Measurements from ENCODE around the gene EPHA10. TPM values are rescaled to one million over a fixed set of nuclear protein-coding genes. Genes with fewer than 3 reads are reported as not detected.
A peak's percentile ranks its signal among the peaks of the same experiment; 100 is the strongest.

Gene EPHA10
- polyA plus RNA-seq, 6 donors from 2014 or later = not detected

- DNase-seq = no peak
- Mint-ChIP-seq H3K27me3 (peaks cover 22 to 42% (median 42%) of the 10 kb centered on the region in 3 donors), H3K36me3 (no peaks in the 10 kb centered on the region), H3K4me3 (no peak overlapping the region), H3K9me3 (no peaks in the 10 kb centered on the region), H3K4me1 (no peaks in the 10 kb centered on the region), H3K27ac (no peak overlapping the region)
- ATAC-seq (ENCODE audit: low read depth in 2 of 2) = no peak
These were observed 41.4 kb downstream of the EPHA10 start for GRCh38 chr1:37723390-37724078.

GRCh38 chr1:37723072-37723389, 41.9 kb downstream of the EPHA10 start:
- DNase-seq (no peak), ATAC-seq (ENCODE audit: low read depth in 2 of 2) (no peak)
- no peak overlapping the region for H3K4me3 Mint-ChIP-seq
- no peak overlapping the region for H3K27ac Mint-ChIP-seq
- H3K36me3 Mint-ChIP-seq = no peaks in the 10 kb centered on the region
- H3K9me3 Mint-ChIP-seq = no peaks in the 10 kb centered on the region
- H3K4me1 Mint-ChIP-seq = no peaks in the 10 kb centered on the region
- peaks cover 20 to 37% (median 37%) of the 10 kb centered on the region in 3 donors for H3K27me3 Mint-ChIP-seq

GRCh38 chr1:37722181-37723071, 42.5 kb downstream of the EPHA10 start:
- ATAC-seq (ENCODE audit: low read depth in 2 of 2) = no peak
- no peak for DNase-seq
- Mint-ChIP-seq H3K4me3 (no peak overlapping the region), H3K27ac (no peak overlapping the region), H3K9me3 (no peaks in the 10 kb centered on the region), H3K27me3 (peaks cover 14 to 31% (median 31%) of the 10 kb centered on the region in 3 donors), H3K4me1 (no peaks in the 10 kb centered on the region), H3K36me3 (no peaks in the 10 kb centered on the region)

GRCh38 chr1:37721565-37721964, 43.4 kb downstream of the EPHA10 start:
- no peaks in the 10 kb centered on the region for H3K4me1 Mint-ChIP-seq
- H3K4me3 Mint-ChIP-seq = no peak overlapping the region
- DNase-seq (no peak), ATAC-seq (ENCODE audit: low read depth in 2 of 2) (no peak)
- peaks cover 12 to 30% (median 29%) of the 10 kb centered on the region in 3 donors for H3K27me3 Mint-ChIP-seq
- H3K36me3 Mint-ChIP-seq = no peaks in the 10 kb centered on the region
- no peaks in the 10 kb centered on the region for H3K9me3 Mint-ChIP-seq
- H3K27ac Mint-ChIP-seq = no peak overlapping the region

- no peaks in the 10 kb centered on the region for H3K4me1 Mint-ChIP-seq
- ATAC-seq (ENCODE audit: low read depth in 2 of 2) = no peak
- H3K4me3 Mint-ChIP-seq = no peak overlapping the region
- peaks cover 12 to 22% (median 20%) of the 10 kb centered on the region in 3 donors for H3K27me3 Mint-ChIP-seq
- no peak for DNase-seq
- no peaks in the 10 kb centered on the region for H3K9me3 Mint-ChIP-seq
- no peaks in the 10 kb centered on the region for H3K36me3 Mint-ChIP-seq
- no peak overlapping the region for H3K27ac Mint-ChIP-seq
These were observed 44.4 kb downstream of the EPHA10 start for GRCh38 chr1:37720231-37721130.

- Mint-ChIP-seq H3K36me3 (no peaks in the 10 kb centered on the region), H3K9me3 (no peaks in the 10 kb centered on the region), H3K27me3 (peaks cover 9 to 14% (median 12%) of the 10 kb centered on the region in 3 donors), H3K4me1 (no peaks in the 10 kb centered on the region), H3K4me3 (no peak overlapping the region), H3K27ac (no peak overlapping the region)
- ATAC-seq (ENCODE audit: low read depth in 2 of 2) (no peak), DNase-seq (no peak)
These were observed 45.2 kb downstream of the EPHA10 start for GRCh38 chr1:37719572-37720195.

GRCh38 chr1:37718901-37719571, 45.9 kb downstream of the EPHA10 start:
- Mint-ChIP-seq H3K4me1 (no peaks in the 10 kb centered on the region), H3K9me3 (no peaks in the 10 kb centered on the region), H3K27ac (no peak overlapping the region), H3K36me3 (no peaks in the 10 kb centered on the region), H3K27me3 (peaks cover 3 to 8% (median 6%) of the 10 kb centered on the region in 3 donors), H3K4me3 (no peak overlapping the region)
- ATAC-seq (ENCODE audit: low read depth in 2 of 2) (no peak), DNase-seq (no peak)

GRCh38 chr1:37718181-37718900, 46.6 kb downstream of the EPHA10 start:
- Mint-ChIP-seq H3K27me3 (peaks cover 0 to 4% (median 0%) of the 10 kb centered on the region in 3 donors), H3K36me3 (no peaks in the 10 kb centered on the region), H3K4me1 (no peaks in the 10 kb centered on the region), H3K4me3 (no peak overlapping the region), H3K9me3 (no peaks in the 10 kb centered on the region), H3K27ac (no peak overlapping the region)
- ATAC-seq (ENCODE audit: low read depth in 2 of 2) (no peak), DNase-seq (no peak)

- no peak for ATAC-seq (ENCODE audit: low read depth in 2 of 2)
- H3K27ac Mint-ChIP-seq = no peak overlapping the region
These were observed 47.3 kb downstream of the EPHA10 start for GRCh38 chr1:37717631-37718030.

GRCh38 chr1:37716321-37716720, 48.6 kb downstream of the EPHA10 start:
- H3K9me3 Mint-ChIP-seq = no peaks in the 10 kb centered on the region
- no peak for ATAC-seq (ENCODE audit: low read depth in 2 of 2)
- no peak for DNase-seq
- peak overlapping the region in 1 of 8 donors; percentile 64 for H3K4me3 Mint-ChIP-seq
- peaks cover 0 to 4% (median 0%) of the 10 kb centered on the region in 3 donors for H3K27me3 Mint-ChIP-seq
- no peak overlapping the region for H3K27ac Mint-ChIP-seq
- no peaks in the 10 kb centered on the region for H3K36me3 Mint-ChIP-seq
- H3K4me1 Mint-ChIP-seq = no peaks in the 10 kb centered on the region

More at GRCh38 chr1:37717631-37718030, 47.3 kb downstream of the EPHA10 start:
- Mint-ChIP-seq H3K4me3 (no peak overlapping the region), H3K27me3 (peaks cover 0 to 4% (median 0%) of the 10 kb centered on the region in 3 donors), H3K36me3 (no peaks in the 10 kb centered on the region), H3K4me1 (no peaks in the 10 kb centered on the region), H3K9me3 (no peaks in the 10 kb centered on the region)
- DNase-seq = no peak

- Mint-ChIP-seq H3K27ac (no peak overlapping the region), H3K9me3 (no peaks in the 10 kb centered on the region), H3K4me1 (no peaks in the 10 kb centered on the region), H3K27me3 (peaks cover 0 to 4% (median 0%) of the 10 kb centered on the region in 3 donors), H3K4me3 (no peak overlapping the region), H3K36me3 (no peaks in the 10 kb centered on the region)
- DNase-seq (no peak), ATAC-seq (ENCODE audit: low read depth in 2 of 2) (no peak)
These were observed 50.2 kb downstream of the EPHA10 start for GRCh38 chr1:37714689-37715088.

- no peak for DNase-seq
- no peaks in the 10 kb centered on the region for H3K9me3 Mint-ChIP-seq
- no peak for ATAC-seq (ENCODE audit: low read depth in 2 of 2)
- no peaks in the 10 kb centered on the region for H3K36me3 Mint-ChIP-seq
- H3K27me3 Mint-ChIP-seq = peaks cover 0 to 4% (median 0%) of the 10 kb centered on the region in 3 donors
- H3K4me3 Mint-ChIP-seq = no peak overlapping the region
- no peaks in the 10 kb centered on the region for H3K4me1 Mint-ChIP-seq
- H3K27ac Mint-ChIP-seq = no peak overlapping the region
These were observed 50.7 kb downstream of the EPHA10 start for GRCh38 chr1:37714226-37714625.
